IPS DF 19.7 (cell line): Measurements from ENCODE around the gene YIPF2.
"Not testable (repeated sequence)": the region's sequence is repeated elsewhere in the genome, so short reads cannot be mapped to it uniquely, and the experiment has no call there.

ENCODE experiments used
- DNase-seq: peaks from one replicate; pipeline ENCODE4 v3.0.0-alpha.2; 2013; ENCODE audit warnings: low read depth, low spot score

The YIPF2 gene

DNA sequence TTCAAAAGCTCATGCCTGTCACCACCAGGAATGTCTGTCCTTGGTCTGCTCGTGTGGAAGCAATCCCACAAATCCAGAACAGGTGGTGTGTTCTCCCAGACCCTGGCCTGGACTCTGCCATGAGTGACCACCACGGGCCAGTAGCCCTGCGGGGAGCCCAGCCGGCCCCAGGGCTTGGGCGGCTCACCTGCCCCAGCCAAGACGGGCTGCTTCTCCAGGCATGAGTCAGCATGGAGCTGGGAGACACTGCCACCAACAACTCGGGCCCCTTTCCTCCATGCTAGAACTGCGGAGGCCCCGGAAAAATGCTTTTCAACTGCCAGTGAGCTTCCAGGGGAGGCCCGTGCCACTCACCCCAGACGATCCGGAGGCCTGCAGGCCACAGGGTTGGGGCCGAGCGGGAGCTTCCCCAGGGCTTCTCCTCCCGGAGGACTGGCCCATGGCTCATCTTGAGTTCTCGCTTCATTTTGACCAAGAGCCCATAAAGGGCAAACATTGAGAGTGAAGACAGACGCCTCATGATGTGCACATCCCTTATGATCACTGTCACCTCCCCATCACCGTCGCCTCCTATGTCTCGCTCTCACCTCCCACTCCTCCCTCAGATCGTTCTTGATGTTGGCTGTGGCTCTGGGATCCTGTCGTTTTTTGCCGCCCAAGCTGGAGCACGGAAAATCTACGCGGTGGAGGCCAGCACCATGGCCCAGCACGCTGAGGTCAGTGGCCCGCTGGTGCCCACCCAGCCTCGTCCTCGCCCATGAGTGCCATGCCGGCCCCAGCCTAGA, 16.7 kb downstream of the YIPF2 start:
- no peak for DNase-seq

DNA sequence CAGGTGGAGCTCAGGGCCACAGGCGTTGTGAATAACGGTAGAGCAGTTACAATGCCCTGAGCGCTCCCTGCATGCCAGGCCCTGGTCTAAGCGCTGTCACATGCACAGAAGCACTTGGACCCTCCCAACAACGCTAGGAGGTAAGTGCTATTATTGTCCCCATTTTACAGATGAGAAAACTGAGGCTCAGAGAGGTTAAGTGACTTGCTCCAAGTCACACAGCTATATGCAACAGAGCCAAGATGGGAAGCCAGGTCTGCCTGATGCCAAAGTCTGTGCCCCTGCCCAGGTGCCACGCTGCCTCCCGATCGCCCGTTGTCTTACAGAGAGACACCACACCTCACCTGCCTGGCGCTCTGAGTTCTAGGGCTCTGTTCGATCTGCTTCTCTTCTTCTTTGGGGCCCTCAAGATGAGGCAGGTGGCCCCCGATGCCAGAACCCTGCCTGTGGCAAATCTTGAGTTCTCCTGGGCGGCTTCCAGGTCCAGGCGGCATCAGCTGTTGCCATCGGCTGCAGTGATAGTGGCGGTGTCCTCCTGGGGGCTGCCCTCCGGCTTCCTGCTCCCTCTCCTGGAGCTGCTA, 20.0 kb downstream of the YIPF2 start:
- no peak for DNase-seq

GRCh38 chr19:10907925-10908324, 20.5 kb downstream of the YIPF2 start:
- DNase-seq = no peak

DNA sequence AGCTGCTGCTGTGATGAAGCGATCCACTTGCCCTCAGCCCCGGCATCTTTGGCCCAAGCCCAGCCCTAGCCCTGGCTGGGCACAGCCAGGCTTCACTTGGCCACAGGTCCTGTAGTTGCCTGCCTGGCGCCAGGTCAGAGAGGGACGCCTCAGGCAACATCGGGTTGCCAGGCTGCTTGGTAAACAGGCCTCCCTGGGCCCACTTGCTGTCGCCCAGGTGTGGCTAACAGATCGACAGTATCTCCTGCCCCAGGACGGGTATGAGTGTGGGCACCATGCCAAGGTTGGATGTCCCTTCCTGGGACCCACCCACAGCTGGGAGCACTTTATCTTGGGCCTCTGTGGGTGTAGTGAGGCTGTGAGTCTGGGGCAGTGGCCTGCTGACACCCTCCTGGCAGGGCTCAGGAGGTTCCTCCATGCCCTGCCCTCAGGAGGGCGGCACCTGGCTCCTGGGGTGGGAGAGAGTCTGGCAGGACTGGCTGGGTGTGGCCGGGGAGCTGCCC, 29.2 kb downstream of the YIPF2 start:
- DNase-seq = no peak

DNA sequence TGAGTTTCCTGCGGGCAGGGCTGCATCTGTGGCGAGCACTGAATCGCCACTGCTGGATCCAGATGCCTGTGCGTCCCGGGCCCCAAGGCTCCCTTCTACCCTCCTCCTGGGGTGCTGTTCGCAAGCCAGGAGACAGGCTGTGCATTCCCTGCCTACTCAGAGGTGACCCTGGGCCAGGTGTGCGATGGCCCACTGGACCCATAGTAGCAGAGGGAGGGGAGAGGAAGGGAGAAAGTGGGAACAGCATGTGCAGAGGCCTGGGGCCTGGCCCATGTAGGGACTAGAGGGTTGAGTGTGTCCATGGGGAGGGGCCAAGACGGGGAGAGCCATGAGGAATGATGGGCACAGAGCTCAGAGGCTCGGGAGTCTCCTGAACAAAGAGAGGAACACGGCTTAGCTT, 29.8 kb downstream of the YIPF2 start:
- DNase-seq = no peak

- DNase-seq = no peak
Observed at GRCh38 chr19:10896851-10897526, 31.4 kb downstream of the YIPF2 start.

DNA sequence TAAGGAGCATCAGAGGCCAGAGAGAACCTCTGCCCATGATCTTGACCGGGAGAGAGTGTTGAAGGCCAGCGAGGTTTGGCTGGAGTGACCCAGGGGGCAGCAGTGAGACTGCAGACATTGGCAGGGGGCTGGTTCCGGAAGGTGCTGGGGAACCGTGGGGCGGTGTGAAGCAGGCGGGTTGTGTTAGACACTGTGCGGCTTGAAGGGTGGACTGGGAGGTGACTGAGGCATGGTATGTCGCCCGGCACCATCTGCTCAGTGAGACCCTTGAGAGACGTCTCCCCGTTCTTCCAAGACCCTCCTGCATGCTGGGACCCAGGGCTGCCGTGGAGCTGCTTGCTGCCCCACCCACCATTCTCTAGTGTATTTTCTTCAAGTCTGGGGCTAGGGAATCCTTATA, 32.5 kb downstream of the YIPF2 start:
- DNase-seq = no peak

DNA sequence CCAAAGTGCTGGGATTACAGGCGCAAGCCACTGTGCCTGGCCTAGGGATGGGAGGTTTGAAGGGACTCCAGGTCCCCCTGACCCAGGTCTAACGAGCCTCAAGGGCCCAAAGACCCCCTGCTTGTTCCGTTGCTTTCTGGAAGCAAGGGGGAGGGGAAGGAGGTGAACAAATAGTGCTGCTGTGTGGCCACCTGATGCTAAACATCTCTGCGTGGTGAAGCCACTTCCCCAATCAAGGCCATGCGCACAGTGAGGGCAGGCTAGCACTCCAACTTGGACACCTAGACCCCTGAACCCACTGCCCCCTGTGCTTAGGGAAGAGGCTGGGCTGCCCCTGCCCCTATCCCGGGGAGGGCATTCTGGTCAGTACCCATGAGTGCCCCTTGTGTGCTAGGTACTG, 33.1 kb downstream of the YIPF2 start:
- no peak for DNase-seq

DNA sequence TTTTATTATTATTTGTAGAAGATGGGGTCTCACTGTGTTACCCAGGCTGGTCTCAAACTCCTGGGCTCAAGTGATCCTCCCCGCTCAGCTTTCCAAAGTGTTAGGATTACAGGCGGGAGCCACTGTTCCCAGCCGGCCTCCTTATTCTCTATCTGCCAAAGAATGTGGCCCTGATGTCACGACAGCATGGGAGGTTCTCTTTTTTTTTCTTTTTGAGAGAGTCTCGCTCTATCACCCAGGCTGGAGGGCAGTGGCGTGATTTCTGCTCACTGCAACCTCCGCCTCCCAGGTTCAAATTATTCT, 33.6 kb downstream of the YIPF2 start:
- DNase-seq = no peak

DNA sequence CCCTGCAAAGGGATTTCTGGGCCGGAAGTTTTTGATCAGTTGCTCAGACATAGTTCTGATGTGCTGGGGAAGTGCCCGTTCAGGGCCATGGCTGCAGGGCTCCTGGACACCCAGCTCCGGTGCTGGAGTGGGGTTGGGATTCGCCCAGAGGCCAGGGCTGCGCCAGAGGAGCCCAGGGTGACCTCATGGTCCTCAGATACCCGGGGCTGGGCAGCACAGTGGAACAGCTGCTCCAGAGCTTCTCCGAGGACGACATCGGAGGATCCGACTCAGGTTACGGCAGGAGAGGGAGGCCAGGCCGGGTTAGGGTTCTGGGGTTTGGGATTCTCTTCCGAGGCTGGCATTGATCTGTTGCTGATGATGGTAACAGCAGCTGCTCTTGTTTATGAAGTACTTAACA, 36.2 kb downstream of the YIPF2 start:
- DNase-seq = no peak

GRCh38 chr19:10891405-10892086, 36.9 kb downstream of the YIPF2 start:
- no peak for DNase-seq

- no peak for DNase-seq
Observed at GRCh38 chr19:10889880-10890279, 38.6 kb downstream of the YIPF2 start.

DNA sequence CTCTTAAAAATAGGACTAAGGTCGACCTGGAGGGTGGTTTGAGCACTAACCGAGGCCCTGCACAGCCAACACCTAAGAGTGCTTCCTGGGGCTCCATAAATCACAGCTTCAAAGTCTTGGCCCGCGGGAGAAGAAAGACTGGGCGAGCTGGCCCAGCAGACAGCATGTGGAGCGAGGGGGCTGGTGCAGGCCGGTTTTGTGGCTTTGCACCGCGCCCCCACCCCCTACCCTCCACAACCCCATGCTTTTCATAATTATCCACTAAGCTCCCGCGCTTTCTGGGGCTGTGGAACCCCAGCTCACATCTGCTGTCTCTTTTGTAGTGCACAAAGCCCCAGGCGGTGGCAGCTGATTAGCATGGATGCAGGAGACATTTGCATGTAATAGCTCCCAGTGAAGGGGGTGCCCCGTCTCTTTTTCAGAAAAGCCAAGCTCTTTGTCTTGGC, 40.0 kb downstream of the YIPF2 start:
- no peak for DNase-seq

- no peak for DNase-seq
Observed at GRCh38 chr19:10887616-10888367, 40.6 kb downstream of the YIPF2 start.

DNA sequence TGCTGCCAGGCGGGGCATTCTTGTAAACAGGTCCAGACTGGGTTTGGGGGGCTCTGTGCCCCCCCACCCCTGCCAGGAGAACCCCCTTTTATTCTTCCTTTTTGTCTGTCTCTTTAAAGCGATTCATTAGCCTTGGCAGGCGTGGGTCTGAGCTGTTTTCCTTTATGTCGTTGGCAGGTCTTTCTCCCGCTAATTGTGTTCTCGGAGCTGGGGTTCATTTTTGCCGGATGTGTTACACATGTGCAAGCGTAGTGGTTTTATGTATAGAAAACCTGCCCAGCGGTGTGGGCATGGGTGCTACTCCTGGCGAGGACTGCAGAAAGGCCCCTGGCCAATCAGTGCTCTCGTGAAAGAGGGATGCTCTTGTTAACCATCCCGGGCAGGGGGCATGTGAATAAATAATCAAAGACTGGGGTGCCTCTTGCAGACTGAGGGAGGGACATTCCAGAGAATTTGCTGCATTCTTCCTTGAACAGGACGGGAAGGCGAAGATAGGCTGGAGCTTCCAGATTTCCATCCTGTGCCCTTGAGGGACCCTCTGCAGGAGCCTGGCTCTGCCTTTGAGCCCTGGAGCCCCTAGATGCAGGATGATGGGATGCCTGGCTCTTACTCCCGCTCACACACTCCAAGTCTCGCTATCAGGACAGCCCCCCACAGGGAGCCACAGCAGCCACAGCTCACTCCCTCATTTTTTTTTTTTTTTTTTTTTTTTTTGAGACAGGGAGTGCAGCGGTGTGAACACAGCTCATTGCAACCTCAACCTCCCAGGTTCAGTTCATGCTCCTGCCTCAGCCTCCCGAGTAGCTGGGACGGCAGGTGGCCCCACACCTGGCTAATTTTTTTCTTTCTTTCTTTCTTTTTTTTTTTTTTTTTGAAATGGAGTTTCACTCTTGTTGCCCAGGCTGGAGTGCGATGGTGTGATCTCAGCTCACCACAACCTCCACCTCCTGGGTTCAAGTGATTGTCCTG, 43.0 kb downstream of the YIPF2 start:
- DNase-seq = no peak

- no peak for DNase-seq
Observed at GRCh38 chr19:10884274-10884673, 44.2 kb downstream of the YIPF2 start.

GRCh38 chr19:10882108-10882457, 46.4 kb downstream of the YIPF2 start:
- no peak for DNase-seq

- DNase-seq = no peak
Observed at GRCh38 chr19:10881403-10882107, 46.9 kb downstream of the YIPF2 start.

DNA sequence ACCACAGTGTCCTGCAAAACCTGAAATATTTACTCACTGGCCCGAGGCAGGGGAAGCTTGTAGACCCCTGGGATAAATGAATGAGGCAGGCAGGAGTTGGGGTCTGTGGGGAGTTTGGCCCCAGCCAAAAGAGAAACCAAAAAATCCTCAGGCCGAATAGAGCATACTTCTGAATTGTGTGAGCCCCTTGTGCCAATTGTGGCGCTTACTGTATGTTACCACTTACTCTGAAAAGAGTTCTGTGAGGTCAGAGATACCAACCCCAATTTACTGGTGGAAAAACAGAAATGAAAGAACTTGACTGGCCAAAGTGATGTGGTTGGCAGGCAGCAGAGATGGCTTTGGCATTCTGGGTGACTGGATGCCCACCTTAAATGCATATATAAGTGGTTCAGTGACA, 50.2 kb downstream of the YIPF2 start:
- no peak for DNase-seq

DNA sequence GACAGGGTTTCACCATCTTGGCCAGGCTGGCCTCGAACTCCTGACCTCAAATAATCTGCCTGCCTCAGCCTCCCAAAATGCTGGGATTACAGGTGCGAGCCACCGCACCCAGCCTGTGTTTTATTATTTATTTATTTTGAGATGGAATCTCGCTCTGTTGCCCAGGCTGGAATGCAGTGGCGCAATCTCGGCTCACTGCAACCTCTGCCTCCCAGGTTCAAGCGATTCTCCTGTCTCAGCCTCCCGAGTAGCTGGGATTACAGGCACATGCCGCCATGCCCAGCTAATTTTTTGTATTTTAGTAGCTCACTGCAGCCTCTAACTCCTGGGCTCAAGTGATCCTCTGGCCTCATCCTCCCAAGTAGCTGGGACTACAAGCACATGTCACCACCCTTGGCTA, 50.8 kb downstream of the YIPF2 start:
- DNase-seq = not testable (repeated sequence)
